ENCODE data around the gene COMMD2.

Gene COMMD2

DNA sequence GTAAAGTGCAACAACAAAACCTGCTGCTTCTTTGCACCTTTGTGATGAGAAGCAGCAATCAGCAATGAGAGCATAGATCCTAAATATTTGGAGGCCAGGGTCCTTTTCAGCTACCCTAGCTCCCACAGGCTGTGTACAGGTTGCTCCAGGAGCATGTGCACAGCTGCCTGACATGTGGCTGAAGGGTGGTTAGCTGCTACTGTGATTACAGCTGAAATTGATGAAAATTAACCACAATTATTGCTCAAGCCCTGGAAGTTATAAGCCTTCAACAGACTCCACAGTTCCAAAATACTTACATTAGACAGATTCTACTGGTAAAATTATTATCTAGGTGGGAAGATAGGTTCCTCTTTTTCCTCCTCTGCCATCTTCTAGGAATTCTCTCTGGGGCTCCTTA, 28.5 kb downstream of the COMMD2 start:
- no peak overlapping the region for H3K4me3 ChIP-seq (ENCODE audit: low read length)
- no peak for DNase-seq (ENCODE audit: low read depth)
- TF ChIP-seq, protein P1, sequence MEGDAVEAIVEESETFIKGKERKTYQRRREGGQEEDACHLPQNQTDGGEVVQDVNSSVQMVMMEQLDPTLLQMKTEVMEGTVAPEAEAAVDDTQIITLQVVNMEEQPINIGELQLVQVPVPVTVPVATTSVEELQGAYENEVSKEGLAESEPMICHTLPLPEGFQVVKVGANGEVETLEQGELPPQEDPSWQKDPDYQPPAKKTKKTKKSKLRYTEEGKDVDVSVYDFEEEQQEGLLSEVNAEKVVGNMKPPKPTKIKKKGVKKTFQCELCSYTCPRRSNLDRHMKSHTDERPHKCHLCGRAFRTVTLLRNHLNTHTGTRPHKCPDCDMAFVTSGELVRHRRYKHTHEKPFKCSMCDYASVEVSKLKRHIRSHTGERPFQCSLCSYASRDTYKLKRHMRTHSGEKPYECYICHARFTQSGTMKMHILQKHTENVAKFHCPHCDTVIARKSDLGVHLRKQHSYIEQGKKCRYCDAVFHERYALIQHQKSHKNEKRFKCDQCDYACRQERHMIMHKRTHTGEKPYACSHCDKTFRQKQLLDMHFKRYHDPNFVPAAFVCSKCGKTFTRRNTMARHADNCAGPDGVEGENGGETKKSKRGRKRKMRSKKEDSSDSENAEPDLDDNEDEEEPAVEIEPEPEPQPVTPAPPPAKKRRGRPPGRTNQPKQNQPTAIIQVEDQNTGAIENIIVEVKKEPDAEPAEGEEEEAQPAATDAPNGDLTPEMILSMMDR (conservative IDR thresholded peaks at IDR 0.05; ENCODE audit: low read depth, low read length): no peak

- no peak for DNase-seq (ENCODE audit: low read depth)
- H3K4me3 ChIP-seq (ENCODE audit: low read length): no peak overlapping the region
- TF ChIP-seq, protein P1 (conservative IDR thresholded peaks at IDR 0.05; ENCODE audit: low read depth, low read length): no peak
Measured at GRCh38 chr3:149720918-149721317, 31.4 kb downstream of the COMMD2 start.

DNA sequence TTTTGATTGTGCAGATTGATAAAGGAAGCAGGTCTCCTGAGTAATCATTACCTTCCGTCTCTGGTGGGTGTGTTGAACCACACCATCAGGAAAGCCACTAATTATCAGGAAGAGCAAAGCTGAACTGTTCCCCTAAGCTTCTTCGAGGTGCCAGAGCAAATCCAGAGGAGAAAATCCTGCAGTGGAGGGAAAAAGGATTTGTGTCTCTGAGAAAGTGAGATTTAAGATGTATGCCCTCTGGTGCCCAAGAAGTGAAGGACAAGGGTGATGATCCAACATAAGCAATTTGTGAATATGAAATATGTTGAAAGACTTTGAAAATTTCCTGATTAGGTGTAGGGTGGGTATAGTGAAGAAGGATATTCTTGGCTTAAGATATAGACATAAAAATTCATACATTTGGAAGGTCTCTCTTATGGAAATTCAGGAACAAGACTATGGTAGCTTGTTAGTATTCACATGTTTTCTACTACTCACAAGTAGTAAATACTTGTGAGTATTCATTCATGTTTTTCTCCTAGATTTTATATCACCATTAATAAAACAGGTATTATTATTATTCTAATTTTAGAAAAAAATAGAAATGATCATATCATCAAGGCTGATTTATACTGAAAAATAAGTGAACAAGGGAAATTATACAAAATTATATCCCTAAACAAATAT, 34.8 kb downstream of the COMMD2 start:
- H3K4me3 ChIP-seq (ENCODE audit: low read length): no peak overlapping the region
- TF ChIP-seq, protein P1 (conservative IDR thresholded peaks at IDR 0.05; ENCODE audit: low read depth, low read length): peak; percentile 76
- peak; percentile 48 for DNase-seq (ENCODE audit: low read depth)

GRCh38 chr3:149716984-149717383, 35.3 kb downstream of the COMMD2 start:
- TF ChIP-seq, protein P1 (conservative IDR thresholded peaks at IDR 0.05; ENCODE audit: low read depth, low read length): no peak
- H3K4me3 ChIP-seq (ENCODE audit: low read length): no peak overlapping the region
- DNase-seq (ENCODE audit: low read depth): no peak

DNA sequence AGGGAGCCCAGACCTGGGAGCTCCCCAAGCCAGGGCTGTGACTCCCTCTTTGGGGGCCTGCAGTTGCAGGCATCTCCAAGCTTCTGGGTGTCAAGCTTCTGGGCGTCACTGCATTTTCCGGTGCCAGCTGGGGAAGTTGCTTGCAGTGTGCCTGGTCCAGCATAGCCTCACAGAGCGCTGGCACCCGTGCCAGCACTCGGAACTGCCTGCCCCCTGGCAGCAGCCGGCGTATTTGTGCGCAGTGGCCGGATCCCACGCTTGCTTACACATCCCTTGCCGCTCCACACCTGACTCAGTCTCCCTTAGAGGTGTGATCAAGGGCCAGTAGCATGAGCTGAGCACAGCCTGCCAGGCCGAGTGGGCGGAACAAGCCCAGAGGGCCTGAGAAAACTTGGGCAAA, 37.0 kb downstream of the COMMD2 start:
- TF ChIP-seq, protein P1 (conservative IDR thresholded peaks at IDR 0.05; ENCODE audit: low read depth, low read length): no peak
- no peak overlapping the region for H3K4me3 ChIP-seq (ENCODE audit: low read length)
- no peak for DNase-seq (ENCODE audit: low read depth)

DNA sequence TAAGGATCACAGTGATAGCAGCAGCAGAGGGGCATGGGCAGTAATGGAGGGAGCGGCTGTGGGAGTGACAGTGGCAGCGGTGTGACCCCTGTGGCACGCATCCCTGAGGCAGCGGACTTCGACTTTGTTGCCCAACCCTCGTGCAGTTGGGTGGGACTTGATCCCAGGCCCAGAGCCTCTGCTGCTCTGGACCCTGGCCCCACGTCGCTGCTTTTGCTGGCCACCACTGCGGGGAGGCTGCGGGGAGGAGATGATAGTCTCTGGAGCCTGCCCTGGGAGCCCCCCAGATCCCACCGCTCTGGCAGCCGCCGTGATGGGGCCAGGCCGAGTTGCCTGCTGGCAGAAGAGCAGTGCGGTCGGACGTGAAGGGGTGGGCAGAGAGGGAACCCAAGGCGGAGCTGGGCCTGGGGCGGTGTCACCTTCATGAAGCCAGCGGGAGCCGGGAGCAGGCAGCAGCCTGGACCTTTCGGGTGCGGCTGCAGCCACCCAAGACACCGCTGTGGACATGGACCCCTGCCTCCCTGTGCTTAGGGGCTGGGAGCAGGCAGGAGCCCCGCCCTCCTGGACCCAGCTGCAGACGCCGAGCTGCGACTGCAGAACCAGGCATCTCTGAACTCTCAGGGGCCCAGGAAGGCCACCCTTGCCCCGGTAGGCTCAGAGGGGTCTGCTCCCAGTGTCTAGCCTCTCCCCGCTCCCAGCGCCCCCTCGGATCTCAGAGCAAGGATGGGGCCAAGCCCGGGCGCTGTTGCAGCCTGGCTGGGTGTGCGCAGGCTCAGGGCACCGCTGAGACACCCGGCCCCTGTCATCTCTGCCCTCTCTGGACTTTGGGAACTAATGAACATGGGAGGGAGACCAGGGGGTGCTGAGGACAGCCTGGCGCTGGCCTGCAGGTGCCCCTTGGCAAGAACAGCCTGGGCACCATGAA, 38.3 kb downstream of the COMMD2 start:
- H3K4me3 ChIP-seq (ENCODE audit: low read length): no peak overlapping the region
- no peak for DNase-seq (ENCODE audit: low read depth)
- TF ChIP-seq, protein P1 (conservative IDR thresholded peaks at IDR 0.05; ENCODE audit: low read depth, low read length): no peak
